ENCODE data around the gene REN.

- TF ChIP-seq, protein P1, sequence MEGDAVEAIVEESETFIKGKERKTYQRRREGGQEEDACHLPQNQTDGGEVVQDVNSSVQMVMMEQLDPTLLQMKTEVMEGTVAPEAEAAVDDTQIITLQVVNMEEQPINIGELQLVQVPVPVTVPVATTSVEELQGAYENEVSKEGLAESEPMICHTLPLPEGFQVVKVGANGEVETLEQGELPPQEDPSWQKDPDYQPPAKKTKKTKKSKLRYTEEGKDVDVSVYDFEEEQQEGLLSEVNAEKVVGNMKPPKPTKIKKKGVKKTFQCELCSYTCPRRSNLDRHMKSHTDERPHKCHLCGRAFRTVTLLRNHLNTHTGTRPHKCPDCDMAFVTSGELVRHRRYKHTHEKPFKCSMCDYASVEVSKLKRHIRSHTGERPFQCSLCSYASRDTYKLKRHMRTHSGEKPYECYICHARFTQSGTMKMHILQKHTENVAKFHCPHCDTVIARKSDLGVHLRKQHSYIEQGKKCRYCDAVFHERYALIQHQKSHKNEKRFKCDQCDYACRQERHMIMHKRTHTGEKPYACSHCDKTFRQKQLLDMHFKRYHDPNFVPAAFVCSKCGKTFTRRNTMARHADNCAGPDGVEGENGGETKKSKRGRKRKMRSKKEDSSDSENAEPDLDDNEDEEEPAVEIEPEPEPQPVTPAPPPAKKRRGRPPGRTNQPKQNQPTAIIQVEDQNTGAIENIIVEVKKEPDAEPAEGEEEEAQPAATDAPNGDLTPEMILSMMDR (IDR thresholded peaks at IDR 0.05; ENCODE audit: extremely low read depth in 1 of 2, insufficient read depth in 1 of 2, low read depth in 1 of 2, low read length in 2 of 2) = no peak
- TF ChIP-seq EZH2 (IDR thresholded peaks at IDR 0.05; ENCODE audit: borderline replicate concordance, low read depth, low read length, severe bottlenecking) = no peak
- no peak for TF ChIP-seq MYC (IDR thresholded peaks at IDR 0.05; ENCODE audit: low read depth, low read length)
- TF ChIP-seq POLR2A (IDR thresholded peaks at IDR 0.05; ENCODE audit: low read depth, low read length) = no peak
- no peak for TF ChIP-seq POLR2AphosphoS5 (IDR thresholded peaks at IDR 0.05; ENCODE audit: insufficient read depth, low read depth, low read length)
- TF ChIP-seq JUN (IDR thresholded peaks at IDR 0.05; ENCODE audit: borderline replicate concordance, insufficient read depth, insufficient read length, low read depth) = no peak
- TF ChIP-seq GATA2 (IDR thresholded peaks at IDR 0.05; ENCODE audit: insufficient read depth, insufficient read length, low read depth, low read length) = no peak
Observed at GRCh38 chr1:204136814-204137213, 29.3 kb downstream of the REN start.

Data from endothelial cell of umbilical vein (primary cell).